NCI-H82 treated with DMSO at 0.1 percent for 48 hours (cell line): ENCODE measurements around the gene KIF26A.

Source experiments
- DNase-seq: peaks from one replicate; lab custom pipeline; 2025; ENCODE audit not compliant: unreplicated experiment; lab: John Stamatoyannopoulos, UW

The KIF26A gene

GRCh38 chr14:104101086-104101621, 37.2 kb upstream of the KIF26A start:
- DNase-seq = no peak

GRCh38 chr14:104101651-104102281, 36.6 kb upstream of the KIF26A start:
- DNase-seq = no peak

- DNase-seq = no peak
These were observed 36.0 kb upstream of the KIF26A start for GRCh38 chr14:104102282-104102914.

GRCh38 chr14:104103061-104103445, 35.3 kb upstream of the KIF26A start:
- no peak for DNase-seq

GRCh38 chr14:104103446-104104075, 34.8 kb upstream of the KIF26A start:
- DNase-seq = no peak

- no peak for DNase-seq
These were observed 34.1 kb upstream of the KIF26A start for GRCh38 chr14:104104076-104104901.

GRCh38 chr14:104105071-104105821, 33.1 kb upstream of the KIF26A start:
- no peak for DNase-seq

GRCh38 chr14:104105822-104106470, 32.4 kb upstream of the KIF26A start:
- no peak for DNase-seq

- no peak for DNase-seq
These were observed 31.9 kb upstream of the KIF26A start for GRCh38 chr14:104106471-104106991.

- no peak for DNase-seq
These were observed 31.2 kb upstream of the KIF26A start for GRCh38 chr14:104107101-104107581.

- no peak for DNase-seq
These were observed 30.5 kb upstream of the KIF26A start for GRCh38 chr14:104107611-104108569.

- no peak for DNase-seq
These were observed 29.5 kb upstream of the KIF26A start for GRCh38 chr14:104108570-104109541.

GRCh38 chr14:104109731-104110361, 28.5 kb upstream of the KIF26A start:
- DNase-seq = no peak

GRCh38 chr14:104110491-104111209, 27.7 kb upstream of the KIF26A start:
- DNase-seq = no peak

GRCh38 chr14:104111301-104112112, 26.9 kb upstream of the KIF26A start:
- no peak for DNase-seq
